PC-3 (cell line): ENCODE data around the gene COL13A1.

Experiments
- CTCF ChIP-seq: fragments of 300-600 bp; sonication (generic); conservative IDR thresholded peaks from 2 replicates; pipeline ENCODE4 v1.5.1; 2017; ENCODE audit warnings: antibody characterized with exemption, low read depth, mild to moderate bottlenecking, low read length
- EZH2 ChIP-seq: fragments of 300-600 bp; sonication (generic); IDR thresholded peaks from one replicate; pipeline ENCODE4 v1.6.1; 2017; ENCODE audit warnings: antibody characterized with exemption, mild to moderate bottlenecking, low read length; ENCODE audit not compliant: unreplicated experiment
- EZH2phosphoT487 ChIP-seq: fragments of 300-600 bp; sonication (generic); IDR thresholded peaks from 2 replicates; pipeline ENCODE4 v1.6.1; 2018; ENCODE audit warnings: mild to moderate bottlenecking, antibody characterized with exemption, low read length, borderline replicate concordance

GRCh38 chr10:69901628-69902505, 100.2 kb downstream of the COL13A1 start:
- no peak for TF ChIP-seq EZH2
- peak; percentile 96 for TF ChIP-seq CTCF
- TF ChIP-seq EZH2phosphoT487, result no peak
